Endodermal cell (in vitro differentiated cells): Measurements from ENCODE around the gene CIART. TPM values are rescaled to one million over a fixed set of nuclear protein-coding genes. Genes with fewer than 3 reads are reported as not detected.

Experiments
- DNase-seq: peaks from one replicate; pipeline ENCODE4 v3.0.0-alpha.2; 2017
- H3K27ac ChIP-seq: 2 replicates; pipeline ENCODE4 v1.5.1; 2013; ENCODE audit warnings: mild to moderate bottlenecking, low read depth, low read length, moderate library complexity
- H3K27me3 ChIP-seq: 2 replicates; pipeline ENCODE4 v1.6.1; 2013; ENCODE audit warnings: mild to moderate bottlenecking, low read length, moderate library complexity; ENCODE audit not compliant: insufficient read depth, control insufficient read depth, poor library complexity, severe bottlenecking
- H3K36me3 ChIP-seq: 2 replicates; pipeline ENCODE4 v1.7.0; 2013; ENCODE audit warnings: mild to moderate bottlenecking, low read length, moderate library complexity; ENCODE audit not compliant: control insufficient read depth, insufficient read depth
- H3K4me1 ChIP-seq: one replicate; pipeline ENCODE4 v1.7.0; 2013; ENCODE audit warnings: low read length; ENCODE audit not compliant: control insufficient read depth, insufficient read depth
- H3K4me3 ChIP-seq: 2 replicates; pipeline ENCODE4 v1.5.1; 2013; ENCODE audit warnings: mild to moderate bottlenecking, low read length, moderate library complexity
- H3K9ac ChIP-seq: 2 replicates; pipeline ENCODE4 v1.6.1; 2013; ENCODE audit warnings: mild to moderate bottlenecking, low read length, moderate library complexity; ENCODE audit not compliant: poor library complexity, severe bottlenecking; ENCODE audit errors: extremely low read depth
- H3K9me3 ChIP-seq: 2 replicates; pipeline ENCODE4 v1.6.1; 2013; ENCODE audit warnings: mild to moderate bottlenecking, low read length, moderate library complexity; ENCODE audit not compliant: control insufficient read depth
- H3K27ac Mint-ChIP-seq: 2 replicates; pipeline ENCODE4 v1.8.0; 2020; ENCODE audit warnings: mixed read lengths
- H3K27me3 Mint-ChIP-seq: 2 replicates; pipeline ENCODE4 v1.8.0; 2021; ENCODE audit warnings: mild to moderate bottlenecking, mixed read lengths; ENCODE audit not compliant: insufficient read depth
- H3K36me3 Mint-ChIP-seq: 2 replicates; pipeline ENCODE4 v1.8.0; 2020; ENCODE audit warnings: low read depth, mixed read lengths
- H3K4me1 Mint-ChIP-seq: 2 replicates; pipeline ENCODE4 v1.8.0; 2020; ENCODE audit warnings: mixed read lengths
- H3K4me3 Mint-ChIP-seq: 2 replicates; pipeline ENCODE4 v1.8.0; 2020; ENCODE audit warnings: mild to moderate bottlenecking, moderate library complexity, mixed read lengths
- H3K9me3 Mint-ChIP-seq: 2 replicates; pipeline ENCODE4 v1.8.0; 2020; ENCODE audit warnings: mild to moderate bottlenecking, mixed read lengths
- CTCF ChIP-seq: fragments of 200-600 bp; sonication (generic); conservative IDR thresholded peaks from 2 replicates; pipeline ENCODE4 v1.5.0; 2021; ENCODE audit warnings: antibody characterized with exemption, mild to moderate bottlenecking
- WGBS, 2 experiments: methylation state at CpG; one replicate each; pipeline versions ENCODE4 v1.1.5 to v1.1.7; 2013; ENCODE audit warnings: missing lambda C conversion rate in 2 of 2, mixed read lengths in 1 of 2; ENCODE audit not compliant: insufficient coverage in 1 of 2, insufficient read length in 1 of 2; 5-methylcytosine and 5-hydroxymethylcytosine counted together
- total RNA-seq, 2 donors: library from RNA; stranded (reverse); fragmentation: NEBNext Ultra II Directional in 1 of 2; extraction: Animal tissue kit (Norgen Biotek cat#: 25700) in 1 of 2; gene quantifications; 2 replicates in 1 of 2; 3 replicates in 1 of 2; pipeline ENCODE4 v1.2.1, GENCODE V29; 2021

CIART gene
- total RNA-seq, 2 donors from 2014 or later = 3.3 to 6.8 TPM

- Histone ChIP-seq H3K36me3 (peaks cover 48% of the 10 kb centered on the region), H3K27me3 (no peaks in the 10 kb centered on the region), H3K27ac (no peak overlapping the region), H3K9ac (no peak overlapping the region), H3K9me3 (no peaks in the 10 kb centered on the region), H3K4me1 (no peaks in the 10 kb centered on the region), H3K4me3 (peak overlapping the region; percentile 38)
- no peak for DNase-seq
- Mint-ChIP-seq H3K27me3 (peaks cover 1% of the 10 kb centered on the region), H3K4me1 (peaks cover 9% of the 10 kb centered on the region), H3K36me3 (peaks cover 46% of the 10 kb centered on the region), H3K27ac (peak overlapping the region; percentile 41), H3K4me3 (peak overlapping the region; percentile 94), H3K9me3 (no peaks in the 10 kb centered on the region)
- no peak for TF ChIP-seq CTCF
- WGBS, 2 experiments = 93 to 96% methylated on average over 2 of the region's 2 CpGs
These were observed 13.1 kb downstream of the CIART start for GRCh38 chr1:150295476-150295875.

GRCh38 chr1:150299716-150300115 is 17.4 kb downstream of the CIART start:
- H3K4me1 Mint-ChIP-seq = peaks cover 5% of the 10 kb centered on the region
- no peaks in the 10 kb centered on the region for H3K9me3 ChIP-seq
- H3K36me3 Mint-ChIP-seq = peaks cover 69% of the 10 kb centered on the region
- H3K27ac ChIP-seq = no peak overlapping the region
- 94 to 100% methylated on average over 2 to 3 of the region's 3 CpGs for WGBS, 2 experiments
- H3K4me3 ChIP-seq = no peak overlapping the region
- H3K27me3 Mint-ChIP-seq = no peaks in the 10 kb centered on the region
- peaks cover 78% of the 10 kb centered on the region for H3K36me3 ChIP-seq
- DNase-seq = no peak
- no peaks in the 10 kb centered on the region for H3K4me1 ChIP-seq
- no peak overlapping the region for H3K9ac ChIP-seq
- H3K9me3 Mint-ChIP-seq = no peaks in the 10 kb centered on the region
- H3K27me3 ChIP-seq = no peaks in the 10 kb centered on the region
- no peak overlapping the region for H3K27ac Mint-ChIP-seq
- no peak for TF ChIP-seq CTCF
- H3K4me3 Mint-ChIP-seq = no peak overlapping the region

GRCh38 chr1:150302338-150302737 is 20.0 kb downstream of the CIART start:
- Histone ChIP-seq H3K27ac (no peak overlapping the region), H3K36me3 (peaks cover 79% of the 10 kb centered on the region), H3K4me3 (no peak overlapping the region), H3K9ac (no peak overlapping the region), H3K9me3 (no peaks in the 10 kb centered on the region), H3K27me3 (no peaks in the 10 kb centered on the region), H3K4me1 (no peaks in the 10 kb centered on the region)
- H3K36me3 Mint-ChIP-seq = peaks cover 70% of the 10 kb centered on the region
- peaks cover 5% of the 10 kb centered on the region for H3K4me1 Mint-ChIP-seq
- no peaks in the 10 kb centered on the region for H3K9me3 Mint-ChIP-seq
- 92 to 98% methylated on average over 6 of the region's 6 CpGs for WGBS, 2 experiments
- H3K27ac Mint-ChIP-seq = peak overlapping the region; percentile 64
- H3K4me3 Mint-ChIP-seq = no peak overlapping the region
- no peak for TF ChIP-seq CTCF
- no peaks in the 10 kb centered on the region for H3K27me3 Mint-ChIP-seq
- DNase-seq = no peak
